Limb (tissue), 2 donors: ENCODE measurements around the gene SPZ1.
A peak's percentile ranks its signal among the peaks of the same experiment; 100 is the strongest.
"Not testable (repeated sequence)": the region's sequence is repeated elsewhere in the genome, so short reads cannot be mapped to it uniquely, and the experiment has no call there.

ENCODE experiments used
- DNase-seq, 2 donors: peaks; one replicate each; pipeline ENCODE4 v3.0.0-alpha.2; 2016; ENCODE audit errors: extremely low spot score in 2 of 2

SPZ1 gene

GRCh38 chr5:80339116-80339515 lies 19.3 kb downstream of the SPZ1 start:
- DNase-seq = no peak

GRCh38 chr5:80341016-80341775 lies 21.4 kb downstream of the SPZ1 start:
- no peak for DNase-seq

GRCh38 chr5:80343067-80343466 lies 23.3 kb downstream of the SPZ1 start:
- no peak for DNase-seq

- DNase-seq = no peak
These were observed 26.3 kb downstream of the SPZ1 start for GRCh38 chr5:80346055-80346454.

GRCh38 chr5:80348171-80348570 lies 28.4 kb downstream of the SPZ1 start:
- no peak for DNase-seq

- DNase-seq = not testable (repeated sequence)
These were observed 31.2 kb downstream of the SPZ1 start for GRCh38 chr5:80351019-80351418.

GRCh38 chr5:80355686-80356085 lies 35.9 kb downstream of the SPZ1 start:
- no peak for DNase-seq

GRCh38 chr5:80357671-80358070 lies 37.9 kb downstream of the SPZ1 start:
- no peak for DNase-seq

- no peak for DNase-seq
These were observed 41.2 kb downstream of the SPZ1 start for GRCh38 chr5:80360914-80361444.

- no peak for DNase-seq
These were observed 45.1 kb downstream of the SPZ1 start for GRCh38 chr5:80364892-80365291.

GRCh38 chr5:80368661-80369480 lies 49.1 kb downstream of the SPZ1 start:
- no peak for DNase-seq

GRCh38 chr5:80369521-80369920 lies 49.7 kb downstream of the SPZ1 start:
- peak in 1 of 2 donors; percentile 14 for DNase-seq

GRCh38 chr5:80370390-80370789 lies 50.6 kb downstream of the SPZ1 start:
- DNase-seq = no peak
